H1 (cell line): ENCODE measurements around the gene AIFM3. TPM values are rescaled to one million over a fixed set of nuclear protein-coding genes. Genes with fewer than 3 reads are reported as not detected.

Experiments used
- CTCF ChIA-PET: fragments of 300-600 bp; sonication (Branson Sonifier 250); formaldehyde crosslinking; loops from one replicate; lab custom pipeline; 2021; ENCODE audit not compliant: partially characterized antibody; lab: Charles Lee
- POLR2A ChIA-PET: fragments of 300-600 bp; sonication (Branson Sonifier 250); formaldehyde crosslinking; loops from one replicate; lab custom pipeline; 2021; ENCODE audit warnings: inconsistent platforms; ENCODE audit not compliant: partially characterized antibody; lab: Charles Lee
- DNase-seq, 2 experiments: peaks; one replicate each; pipeline versions ENCODE4 v3.0.0 to v3.0.0-alpha.2; 2010 to 2022; ENCODE audit warnings: low spot score in 2 of 2, low read depth in 1 of 2, mixed read lengths in 1 of 2
- FAIRE-seq: peaks from 2 replicates; lab custom pipeline; 2011; peaks lifted over from hg19 to GRCh38; lab: Jason Lieb, UNC
- H2AFZ ChIP-seq: 2 replicates; pipeline ENCODE4 v1.8.1; 2012; ENCODE audit warnings: low read length, inconsistent platforms
- H2AK5ac ChIP-seq: 2 replicates; pipeline ENCODE4 v1.6.1; 2013; ENCODE audit warnings: low read depth, low read length
- H2BK120ac ChIP-seq: replicated peaks from 2 replicates; pipeline ENCODE3; 2013; ENCODE audit warnings: low read depth, low read length, inconsistent platforms
- H2BK12ac ChIP-seq: 2 replicates; pipeline ENCODE4 v1.6.1; 2013; ENCODE audit warnings: low read depth, low read length
- H2BK15ac ChIP-seq: 2 replicates; pipeline ENCODE4 v1.6.1; 2013; ENCODE audit warnings: low read length
- H2BK20ac ChIP-seq: 2 replicates; pipeline ENCODE4 v1.6.1; 2013; ENCODE audit warnings: low read length
- H2BK5ac ChIP-seq: 2 replicates; pipeline ENCODE4 v1.6.1; 2013; ENCODE audit warnings: low read depth, low read length
- H3K14ac ChIP-seq: 2 replicates; pipeline ENCODE4 v1.6.1; 2013; ENCODE audit warnings: inconsistent platforms; ENCODE audit not compliant: insufficient read length
- H3K18ac ChIP-seq: 2 replicates; pipeline ENCODE4 v1.6.1; 2013; ENCODE audit warnings: low read length; ENCODE audit errors: extremely low read depth
- H3K23ac ChIP-seq: 2 replicates; pipeline ENCODE4 v1.6.1; 2013; ENCODE audit warnings: inconsistent platforms; ENCODE audit not compliant: insufficient read length
- H3K23me2 ChIP-seq: 2 replicates; pipeline ENCODE4 v1.6.1; 2013; ENCODE audit warnings: low read depth, low read length
- H3K27ac ChIP-seq: 2 replicates; pipeline ENCODE4 v1.6.1; 2011; ENCODE audit warnings: low read depth, low read length, inconsistent platforms
- H3K27me3 ChIP-seq, 4 experiments: replicated peaks in 1 of 4; 1 replicate in 1 of 4; 2 replicates in 3 of 4; pipeline versions ENCODE4 v1.6.1 to v1.8.1; 2011 to 2013; ENCODE audit warnings: low read length in 3 of 4, mild to moderate bottlenecking in 3 of 4, inconsistent platforms in 2 of 4, mixed read lengths in 2 of 4, moderate library complexity in 1 of 4; ENCODE audit not compliant: control insufficient read depth in 3 of 4, insufficient read depth in 3 of 4; ENCODE audit errors: extremely low read depth in 1 of 4
- H3K36me3 ChIP-seq, 4 experiments: 2 replicates each; pipeline versions ENCODE4 v1.6.1 to v1.8.1; 2011 to 2013; ENCODE audit warnings: mild to moderate bottlenecking in 4 of 4, low read length in 3 of 4, moderate library complexity in 2 of 4, control low read depth in 1 of 4, inconsistent platforms in 1 of 4; ENCODE audit not compliant: insufficient read depth in 4 of 4, control insufficient read depth in 2 of 4
- H3K4ac ChIP-seq: replicated peaks from 2 replicates; pipeline ENCODE3; 2013; ENCODE audit warnings: low read length, low read depth, mixed read lengths, inconsistent platforms; ENCODE audit not compliant: insufficient read length
- H3K4me1 ChIP-seq, 4 experiments: replicated peaks in 1 of 4; 1 replicate in 1 of 4; 2 replicates in 3 of 4; pipeline versions ENCODE4 v1.6.1 to v1.8.1; 2011 to 2013; ENCODE audit warnings: low read length in 3 of 4, inconsistent platforms in 2 of 4, mixed read lengths in 1 of 4; ENCODE audit not compliant: insufficient read depth in 4 of 4, control insufficient read depth in 3 of 4
- H3K4me2 ChIP-seq, 2 experiments: 2 replicates each; pipeline versions ENCODE4 v1.6.1 to v1.8.1; 2011 to 2013; ENCODE audit warnings: low read depth in 2 of 2, low read length in 2 of 2, control low read depth in 1 of 2, inconsistent platforms in 1 of 2, mild to moderate bottlenecking in 1 of 2; ENCODE audit not compliant: insufficient read depth in 1 of 2
- H3K4me3 ChIP-seq, 4 experiments: fragments of 200-600, 300-600 bp in 1 of 4; sonication (generic), shearing (Covaris generic), sonication (Bioruptor Twin) in 1 of 4; 2 replicates each; pipeline versions ENCODE4 v1.5.1 to v1.8.1; 2011 to 2016; ENCODE audit warnings: low read length in 4 of 4, low read depth in 3 of 4, control low read depth in 2 of 4, inconsistent platforms in 2 of 4, mild to moderate bottlenecking in 2 of 4, mixed read lengths in 1 of 4, moderate library complexity in 1 of 4; ENCODE audit not compliant: insufficient read depth in 2 of 4; ENCODE audit errors: extremely low read depth in 1 of 4
- H3K56ac ChIP-seq: replicated peaks from 2 replicates; pipeline ENCODE3; 2013; ENCODE audit warnings: low read depth, mild to moderate bottlenecking, mixed read lengths, low read length, inconsistent platforms; ENCODE audit not compliant: insufficient read length
- H3K79me1 ChIP-seq: 2 replicates; pipeline ENCODE4 v1.6.1; 2013; ENCODE audit warnings: low read depth, low read length, control low read depth
- H3K79me2 ChIP-seq, 2 experiments: 2 replicates each; pipeline versions ENCODE4 v1.6.1 to v1.8.1; 2012 to 2013; ENCODE audit warnings: low read length in 2 of 2, mild to moderate bottlenecking in 2 of 2, inconsistent platforms in 1 of 2; ENCODE audit not compliant: insufficient read depth in 2 of 2, control insufficient read depth in 1 of 2
- H3K9ac ChIP-seq, 4 experiments: replicated peaks in 1 of 4; 1 replicate in 1 of 4; 2 replicates in 3 of 4; pipeline versions ENCODE4 v1.6.1 to v1.8.1; 2011 to 2013; ENCODE audit warnings: low read depth in 3 of 4, low read length in 3 of 4, control low read depth in 2 of 4, mild to moderate bottlenecking in 2 of 4, moderate library complexity in 2 of 4, inconsistent platforms in 1 of 4; ENCODE audit errors: extremely low read depth in 1 of 4
- H3K9me3 ChIP-seq, 2 experiments: 2 replicates each; pipeline versions ENCODE4 v1.6.1 to v1.8.1; 2012 to 2013; ENCODE audit warnings: mild to moderate bottlenecking in 2 of 2, moderate library complexity in 2 of 2, control low read depth in 1 of 2, inconsistent platforms in 1 of 2, low read depth in 1 of 2, low read length in 1 of 2, mixed read lengths in 1 of 2; ENCODE audit not compliant: insufficient read depth in 2 of 2
- H4K20me1 ChIP-seq, 2 experiments: replicated peaks in 1 of 2; 2 replicates each; pipeline versions ENCODE3 to v1.8.1; 2011 to 2013; ENCODE audit warnings: inconsistent platforms in 2 of 2, low read length in 2 of 2, mild to moderate bottlenecking in 1 of 2; ENCODE audit not compliant: insufficient read depth in 2 of 2, control insufficient read depth in 1 of 2
- H4K5ac ChIP-seq: 2 replicates; pipeline ENCODE4 v1.6.1; 2013; ENCODE audit warnings: low read length, low read depth, mixed read lengths, inconsistent platforms; ENCODE audit not compliant: insufficient read length
- H4K8ac ChIP-seq: 2 replicates; pipeline ENCODE4 v1.8.0; 2013; ENCODE audit warnings: mild to moderate bottlenecking, moderate library complexity, low read length, inconsistent platforms; ENCODE audit not compliant: insufficient read depth; ENCODE audit errors: extremely low read depth
- H4K91ac ChIP-seq: replicated peaks from 2 replicates; pipeline ENCODE3; 2013; ENCODE audit warnings: low read length, mixed read lengths, inconsistent platforms; ENCODE audit not compliant: insufficient read length
- CBX8 ChIP-seq: fragments of 300-800, 300-1000 bp; sonication (generic); IDR thresholded peaks from 2 replicates; pipeline ENCODE4 v1.7.1; 2016; ENCODE audit warnings: low read depth, low read length, borderline replicate concordance
- CEBPB ChIP-seq: IDR thresholded peaks from 2 replicates; pipeline ENCODE4 v1.6.1; 2012; ENCODE audit warnings: low read depth, low read length
- CREB1 ChIP-seq: IDR thresholded peaks from 2 replicates; pipeline ENCODE4 v1.6.1; 2012; ENCODE audit warnings: inconsistent platforms
- CTBP2 ChIP-seq: IDR thresholded peaks from 2 replicates; pipeline ENCODE4 v1.7.0; 2011; ENCODE audit warnings: borderline replicate concordance, mild to moderate bottlenecking, moderate library complexity, mixed read lengths, low read length; ENCODE audit not compliant: insufficient read depth, insufficient read length
- CTCF ChIP-seq, 3 experiments: IDR thresholded peaks; 1 replicate in 2 of 3; 2 replicates in 1 of 3; pipeline versions ENCODE4 v1.5.1 to v1.6.1; 2011; ENCODE audit warnings: low read length in 3 of 3, mild to moderate bottlenecking in 3 of 3, inconsistent platforms in 2 of 3, low read depth in 1 of 3, moderate library complexity in 1 of 3; ENCODE audit not compliant: insufficient read depth in 1 of 3; ENCODE audit errors: control extremely low read depth in 1 of 3
- NRF1 ChIP-seq: IDR thresholded peaks from 2 replicates; pipeline ENCODE4 v1.6.1; 2011; ENCODE audit warnings: mild to moderate bottlenecking, low read depth, low read length, improper control_type of control experiment
- PHF8 ChIP-seq: fragments of 200-600 bp; sonication (generic); conservative IDR thresholded peaks from 2 replicates; pipeline ENCODE4 v1.7.1; 2012; ENCODE audit warnings: low read depth, mild to moderate bottlenecking, inconsistent platforms, low read length, moderate library complexity
- RAD21 ChIP-seq, 2 experiments: IDR thresholded peaks in 1 of 2; conservative IDR thresholded peaks in 1 of 2; 2 replicates each; pipeline ENCODE4 v1.6.1; 2011; ENCODE audit warnings: low read depth in 2 of 2, low read length in 2 of 2, improper control_type of control experiment in 1 of 2, inconsistent platforms in 1 of 2, mild to moderate bottlenecking in 1 of 2, moderate library complexity in 1 of 2
- WGBS, 2 experiments: shearing (Covaris generic) in 1 of 2; methylation state at CpG; one replicate each; pipeline versions ENCODE4 v1.1.6 to v1.1.7; 2013 to 2015; ENCODE audit warnings: low lambda C conversion rate in 2 of 2, mixed read lengths in 2 of 2, inconsistent platforms in 1 of 2, low coverage in 1 of 2, missing lambda C conversion rate in 1 of 2; ENCODE audit not compliant: insufficient replicate concordance in 2 of 2, insufficient coverage in 1 of 2, insufficient read length in 1 of 2; ENCODE audit errors: extremely low coverage in 1 of 2, missing lambda C conversion rate in 1 of 2; 5-methylcytosine and 5-hydroxymethylcytosine counted together
- polyA plus RNA-seq, 7 experiments: library from polyadenylated mRNA; depleted of rRNA in 3 of 7; stranded (reverse) in 5 of 7; unstranded in 2 of 7; fragments of >200 nt in 5 of 7; fragments of 200-250 nt in 2 of 7; gene quantifications; 1 replicate in 5 of 7; 2 replicates in 1 of 7; 4 replicates in 1 of 7; pipeline versions ENCODE4 v1.2.1 to v1.2.3, GENCODE V29; 2011 to 2013; ENCODE audit warnings: missing spikeins in 2 of 7, mixed read lengths in 2 of 7
- total RNA-seq: library from RNA; stranded (reverse); fragmentation: NEBNext Ultra II Directional; extraction: Animal tissue kit (Norgen Biotek cat#: 25700); gene quantifications from 2 replicates; pipeline ENCODE4 v1.2.1, GENCODE V29; 2021

AIFM3 gene
- total and polyA plus RNA-seq, 2 of the 8 experiments (the other 6 are each of a cell fraction or from before 2014, with no cell fraction given): 0.86 to 1.4 TPM

GRCh38 chr22:21020802-21021429 lies 53.9 kb downstream of the AIFM3 start:
- no peak overlapping the region for H2BK5ac ChIP-seq
- no peaks in the 10 kb centered on the region for H3K4me1 ChIP-seq
- H4K5ac ChIP-seq: no peak overlapping the region
- H3K27me3 ChIP-seq: no peaks in the 10 kb centered on the region; a peak in 1 of 7 replicates
- no peak overlapping the region for H3K27ac ChIP-seq
- no peaks in the 10 kb centered on the region for H4K20me1 ChIP-seq
- H2BK120ac ChIP-seq: no peak overlapping the region
- no peak for TF ChIP-seq CTBP2
- no peak for TF ChIP-seq PHF8
- TF ChIP-seq RAD21 (IDR thresholded peaks at IDR 0.05 in 1 of 2, conservative IDR thresholded peaks at IDR 0.05 in 1 of 2; ENCODE audit: low read depth in 2 of 2, low read length in 2 of 2): peak; percentile 71 to 73
- no peak for TF ChIP-seq CBX8
- TF ChIP-seq NRF1: no peak
- peak; percentile 37; the same call in 1 of the 2 replicates for TF ChIP-seq CEBPB
- no peak for TF ChIP-seq CREB1
- peak; percentile 70 to 80 (median 74) for TF ChIP-seq CTCF (IDR thresholded peaks at IDR 0.05; ENCODE audit: control extremely low read depth in 1 of 3, insufficient read depth in 1 of 3, low read depth in 1 of 3, low read length in 3 of 3)
- FAIRE-seq: no peak
- peak in 1 of 2 experiments; percentile 73 for DNase-seq
- no peak overlapping the region for H3K4ac ChIP-seq
- POLR2A ChIA-PET: interaction anchor here (0.7 to 1.1 kb wide), 2 partner anchors 9 to 19 kb away, joined by 3 to 4 read pairs; partner anchors contain the start of gene THAP7
- no peak overlapping the region for H3K4me2 ChIP-seq
- H3K9ac ChIP-seq: no peak overlapping the region
- no peak overlapping the region for H2AFZ ChIP-seq
- no peak overlapping the region for H3K18ac ChIP-seq
- H3K79me2 ChIP-seq: no peaks in the 10 kb centered on the region
- H4K8ac ChIP-seq: no peak overlapping the region; the same call in 1 of the 2 replicates
- H2BK20ac ChIP-seq: no peak overlapping the region
- H3K23ac ChIP-seq: no peak overlapping the region
- no peak overlapping the region for H4K91ac ChIP-seq
- H3K14ac ChIP-seq: no peak overlapping the region
- H3K56ac ChIP-seq: no peak overlapping the region
- WGBS, 2 experiments: 62% methylated on average over 7 of the region's 7 CpGs; no CpG with 5 or more reads in 1 of the 2 experiments
- CTCF ChIA-PET: interaction anchor here (0.6 to 3.5 kb wide), 31 partner anchors 8 to 884 kb away, joined by 3 to 37 read pairs (median 4); partner anchors contain the start of genes LRRC74B and SLC7A4
- 0 out of 2 replicates have a peak overlapping the region, but pooled peaks have one; percentile 23 for H2BK12ac ChIP-seq
- no peaks in the 10 kb centered on the region for H3K79me1 ChIP-seq
- no peak overlapping the region for H3K4me3 ChIP-seq
- H3K9me3 ChIP-seq: no peaks in the 10 kb centered on the region
- no peak overlapping the region for H2AK5ac ChIP-seq
- H3K36me3 ChIP-seq: no peaks in the 10 kb centered on the region
- H3K23me2 ChIP-seq: no peaks in the 10 kb centered on the region
- H2BK15ac ChIP-seq: peak overlapping the region; percentile 31; the same call in 1 of the 2 replicates
